GM12891 (cell line): ENCODE measurements around the gene KCTD16.

Source experiments
- POLR2A ChIP-seq: IDR thresholded peaks from 2 replicates; pipeline ENCODE4 v1.6.1; 2011; ENCODE audit warnings: low read depth, low read length, control low read depth
- SPI1 ChIP-seq: IDR thresholded peaks from 2 replicates; pipeline ENCODE4 v1.6.1; 2011; ENCODE audit warnings: low read depth, low read length, control low read depth

- no peak for TF ChIP-seq SPI1
- no peak for TF ChIP-seq POLR2A
These were observed 144.4 kb downstream of the KCTD16 start for GRCh38 chr5:144315026-144315425.
